SU-DHL-6 (cell line): ENCODE results near the gene SNAPC3.

Experiments
- EZH2phosphoT487 ChIP-seq: fragments of 200-600 bp; sonication (generic), shearing (Covaris generic); conservative IDR thresholded peaks from 2 replicates; pipeline ENCODE4 v1.6.1; 2018; ENCODE audit warnings: mild to moderate bottlenecking, antibody characterized with exemption, low read length, moderate library complexity, mixed read lengths
- TF ChIP-seq, protein P1 (sequence below): fragments of 200-600 bp; sonication (generic); IDR thresholded peaks from one replicate; pipeline ENCODE4 v1.5.1; 2017; ENCODE audit warnings: antibody characterized with exemption, mild to moderate bottlenecking, low read length, moderate library complexity; ENCODE audit not compliant: insufficient read depth, poor library complexity, severe bottlenecking

DNA sequence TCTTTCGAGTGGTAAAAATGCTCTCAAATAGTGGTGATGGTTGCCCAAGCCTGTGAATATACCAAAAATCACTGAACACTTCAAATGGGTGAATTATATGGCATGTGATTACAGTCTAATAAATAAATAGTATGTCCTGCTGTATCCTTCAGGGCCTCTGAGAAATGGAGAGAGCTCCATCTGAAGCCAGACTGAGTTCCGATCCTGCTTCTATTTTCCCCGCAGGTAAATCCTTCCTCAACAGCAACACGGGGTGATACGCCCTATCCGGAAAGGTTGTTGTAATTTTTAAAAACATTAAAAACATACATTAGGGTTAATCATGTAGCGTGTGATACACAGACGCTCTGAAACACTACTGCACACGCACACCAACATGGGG, 695 bp upstream of the SNAPC3 start:
- TF ChIP-seq, protein P1, sequence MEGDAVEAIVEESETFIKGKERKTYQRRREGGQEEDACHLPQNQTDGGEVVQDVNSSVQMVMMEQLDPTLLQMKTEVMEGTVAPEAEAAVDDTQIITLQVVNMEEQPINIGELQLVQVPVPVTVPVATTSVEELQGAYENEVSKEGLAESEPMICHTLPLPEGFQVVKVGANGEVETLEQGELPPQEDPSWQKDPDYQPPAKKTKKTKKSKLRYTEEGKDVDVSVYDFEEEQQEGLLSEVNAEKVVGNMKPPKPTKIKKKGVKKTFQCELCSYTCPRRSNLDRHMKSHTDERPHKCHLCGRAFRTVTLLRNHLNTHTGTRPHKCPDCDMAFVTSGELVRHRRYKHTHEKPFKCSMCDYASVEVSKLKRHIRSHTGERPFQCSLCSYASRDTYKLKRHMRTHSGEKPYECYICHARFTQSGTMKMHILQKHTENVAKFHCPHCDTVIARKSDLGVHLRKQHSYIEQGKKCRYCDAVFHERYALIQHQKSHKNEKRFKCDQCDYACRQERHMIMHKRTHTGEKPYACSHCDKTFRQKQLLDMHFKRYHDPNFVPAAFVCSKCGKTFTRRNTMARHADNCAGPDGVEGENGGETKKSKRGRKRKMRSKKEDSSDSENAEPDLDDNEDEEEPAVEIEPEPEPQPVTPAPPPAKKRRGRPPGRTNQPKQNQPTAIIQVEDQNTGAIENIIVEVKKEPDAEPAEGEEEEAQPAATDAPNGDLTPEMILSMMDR, result no peak
- TF ChIP-seq EZH2phosphoT487, result no peak
